K562 (cell line): ENCODE measurements around the gene SNCB. TPM values are rescaled to one million over a fixed set of nuclear protein-coding genes. Genes with fewer than 3 reads are reported as not detected.
A peak's percentile ranks its signal among the peaks of the same experiment; 100 is the strongest.

Source experiments
- CEBPB ChIP-seq: fragments of 450-650 bp; IDR thresholded peaks from 2 replicates; pipeline ENCODE4 v1.6.1; 2016; ENCODE audit warnings: missing genetic modification characterization, missing compliant biosample characterization
- ELF4 ChIP-seq: fragments of 450-650 bp; formaldehyde crosslinking; IDR thresholded peaks from 2 replicates; pipeline ENCODE4 v1.4.0; 2022; ENCODE audit warnings: missing genetic modification characterization
- MAZ ChIP-seq, 2 experiments: fragments of 450-650 bp in 1 of 2; sonication (generic) in 1 of 2; formaldehyde crosslinking; IDR thresholded peaks in 1 of 2; conservative IDR thresholded peaks in 1 of 2; 2 replicates each; pipeline versions ENCODE4 v1.4.0 to v1.5.0; 2020; ENCODE audit warnings: mild to moderate bottlenecking in 1 of 2, missing genetic modification reagents in 1 of 2
- MYNN ChIP-seq, 2 experiments: sonication (generic); formaldehyde crosslinking in 1 of 2; IDR thresholded peaks; 2 replicates each; pipeline versions ENCODE4 v1.5.0 to v1.6.1; 2016 to 2020; ENCODE audit warnings: antibody characterized with exemption in 1 of 2, missing genetic modification reagents in 1 of 2
- NFRKB ChIP-seq: fragments of 450-650 bp; IDR thresholded peaks from 2 replicates; pipeline ENCODE4 v1.6.1; 2016; ENCODE audit warnings: low read depth
- NRF1 ChIP-seq, 2 experiments: fragments of 450-650 bp; IDR thresholded peaks in 1 of 2; conservative IDR thresholded peaks in 1 of 2; 2 replicates each; pipeline ENCODE4 v1.6.1; 2014; ENCODE audit warnings: mild to moderate bottlenecking in 2 of 2
- NUFIP1 ChIP-seq: fragments of 450-650 bp; IDR thresholded peaks from 2 replicates; pipeline ENCODE4 v1.6.1; 2018; ENCODE audit not compliant: partially characterized antibody
- PHTF2 ChIP-seq: fragments of 250-450 bp; sonication (Bioruptor Pico); IDR thresholded peaks from 2 replicates; pipeline ENCODE4 v1.5.0; 2021; ENCODE audit warnings: mild to moderate bottlenecking
- SMARCE1 ChIP-seq: fragments of 450-650 bp; IDR thresholded peaks from 2 replicates; pipeline ENCODE4 v1.7.1; 2016; ENCODE audit warnings: mild to moderate bottlenecking
- TAF7 ChIP-seq: fragments of 450-650 bp; IDR thresholded peaks from 2 replicates; pipeline ENCODE4 v1.6.1; 2016; ENCODE audit warnings: missing genetic modification characterization, missing compliant biosample characterization
- TEAD1 ChIP-seq, 2 experiments: fragments of 450-650 bp in 1 of 2; sonication (generic) in 1 of 2; formaldehyde crosslinking; IDR thresholded peaks; 2 replicates each; pipeline versions ENCODE4 v1.4.0 to v1.8.0; 2020 to 2022; ENCODE audit warnings: mild to moderate bottlenecking in 2 of 2, missing genetic modification reagents in 1 of 2
- XRCC5 ChIP-seq: fragments of 200-400 bp; formaldehyde crosslinking; IDR thresholded peaks from 2 replicates; pipeline ENCODE4 v1.6.1; 2017; ENCODE audit warnings: low read depth, mild to moderate bottlenecking, low read length
- ZBTB33 ChIP-seq: sonication (generic); formaldehyde crosslinking; IDR thresholded peaks from 2 replicates; pipeline ENCODE4 v1.8.1; 2023; ENCODE audit warnings: mild to moderate bottlenecking, missing genetic modification reagents
- ZC3H8 ChIP-seq: fragments of 450-650 bp; IDR thresholded peaks from 2 replicates; pipeline ENCODE4 v1.6.1; 2017
- ZNF143 ChIP-seq: sonication (generic); formaldehyde crosslinking; IDR thresholded peaks from 2 replicates; pipeline ENCODE4 v1.9.0; 2022; ENCODE audit warnings: mild to moderate bottlenecking, missing genetic modification reagents
- ZNF277 ChIP-seq: fragments of 250-450 bp; sonication (Bioruptor Pico); IDR thresholded peaks from 2 replicates; pipeline ENCODE4 v1.8.0; 2022; ENCODE audit warnings: inconsistent platforms, mild to moderate bottlenecking, moderate library complexity, borderline replicate concordance
- ZNF354B ChIP-seq: fragments of 250-450 bp; sonication (Bioruptor Pico); IDR thresholded peaks from 2 replicates; pipeline ENCODE4 v1.4.0; 2020
- ZNF436 ChIP-seq: fragments of 250-450, 450-650 bp; sonication (Bioruptor Pico); formaldehyde crosslinking; IDR thresholded peaks from 2 replicates; pipeline ENCODE4 v1.7.0; 2020; ENCODE audit warnings: mild to moderate bottlenecking
- ZNF668 ChIP-seq: fragments of 250-450 bp; sonication (Bioruptor Pico); IDR thresholded peaks from 2 replicates; pipeline ENCODE4 v1.8.0; 2022; ENCODE audit warnings: mild to moderate bottlenecking, inconsistent platforms
- polyA plus RNA-seq, 8 experiments: library from polyadenylated mRNA; depleted of rRNA in 4 of 8; stranded (reverse) in 5 of 8; unstranded in 3 of 8; fragments of >200 nt; fragmentation: Nextera tagmentation in 2 of 8; fragmentation: Illumina TruSeq in 1 of 8; extraction: Ambion mirVana in 2 of 8; extraction: Trizol in 1 of 8; gene quantifications; 2 replicates each; pipeline versions ENCODE4 v1.2.1 to v1.2.3, GENCODE V29; 2011 to 2014; ENCODE audit warnings: inconsistent platforms in 1 of 8, missing spikeins in 1 of 8
- total RNA-seq, 7 experiments: library from RNA; depleted of rRNA in 6 of 7; stranded (reverse); fragments of >200 nt in 6 of 7; fragmentation: Illumina TruSeq in 2 of 7; extraction: Trizol in 2 of 7; gene quantifications; 2 replicates each; pipeline versions ENCODE4 v1.2.1 to v1.2.3, GENCODE V29; 2011 to 2021; ENCODE audit warnings: low replicate concordance in 1 of 7
- TF ChIP-seq, protein P1 (sequence below), 3 experiments: fragments of 200-800 bp in 1 of 3; sonication (Bioruptor generic) in 1 of 3; sonication (generic) in 1 of 3; formaldehyde crosslinking in 1 of 3; IDR thresholded peaks; 2 replicates each; pipeline versions ENCODE4 v1.6.1 to v1.8.0; 2016 to 2022; ENCODE audit warnings: mild to moderate bottlenecking in 2 of 3, missing compliant biosample characterization in 2 of 3, missing genetic modification characterization in 2 of 3, missing genetic modification reagents in 1 of 3
- TF ChIP-seq, protein P2 (sequence below): fragments of 450-650 bp; IDR thresholded peaks from 2 replicates; pipeline ENCODE4 v1.6.1; 2016; ENCODE audit warnings: antibody characterized with exemption

SNCB gene
- total and polyA plus RNA-seq, 9 of the 15 experiments (the other 6 are each of a cell fraction or from before 2014, with no cell fraction given): not detected

DNA sequence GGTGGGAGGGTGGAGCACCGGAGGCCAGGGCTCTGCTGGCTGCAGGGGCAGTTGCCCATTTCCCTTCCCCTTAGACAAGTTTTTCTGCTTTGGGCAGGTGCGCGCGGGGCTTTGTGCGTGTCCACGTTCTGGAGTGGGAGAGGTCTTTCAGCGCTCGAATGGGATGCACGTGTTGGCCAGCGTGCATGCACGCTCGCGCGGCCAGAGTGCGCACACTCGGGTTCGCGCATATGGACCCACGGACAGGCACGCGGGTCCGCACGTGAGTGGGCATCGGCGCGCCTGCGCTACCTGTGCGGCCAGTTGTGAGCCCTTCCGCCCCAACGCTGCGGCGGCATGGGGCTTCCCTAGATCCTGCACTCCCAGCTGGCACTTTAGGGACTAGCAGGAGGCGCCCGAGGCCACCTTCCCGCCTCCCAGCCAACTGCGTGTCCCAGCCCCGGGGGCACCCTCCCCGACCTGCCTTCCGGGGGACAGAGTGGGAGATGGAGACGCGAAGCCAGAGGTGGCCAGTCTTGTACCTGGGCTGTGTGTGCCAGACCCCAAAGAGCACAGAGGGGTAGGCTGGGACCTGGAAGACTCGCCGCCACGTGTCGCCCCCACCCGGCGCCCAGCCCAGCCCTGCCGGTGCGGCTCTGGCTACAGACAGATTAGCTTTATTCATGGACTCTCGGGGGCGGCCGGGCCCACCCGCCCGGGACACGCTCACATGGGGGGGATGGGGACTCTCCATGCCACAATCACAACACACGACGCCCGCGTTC, 10.6 kb downstream of the SNCB start (continued):
- TF ChIP-seq ZBTB33 (CRISPR knock-in tag) (peak; percentile 77; the same call in 1 of the 2 replicates), ZNF354B (CRISPR knock-in tag) (no peak), ZNF436 (CRISPR knock-in tag) (no peak), ZNF668 (CRISPR knock-in tag) (no peak), NUFIP1 (no peak), MAZ (CRISPR knock-in tag; conservative IDR thresholded peaks at IDR 0.05 in 1 of 2, IDR thresholded peaks at IDR 0.05 in 1 of 2) (peak in 1 of 2 experiments; percentile 4; a peak in 1 of 4 replicates), TEAD1 (CRISPR knock-in tag; IDR thresholded peaks at IDR 0.05) (peak in 1 of 2 experiments; percentile 75; a peak in 2 of 4 replicates), CEBPB (no peak), SMARCE1 (no peak), XRCC5 (no peak), ZNF143 (peak; percentile 24; the same call in 1 of the 2 replicates), ZC3H8 (no peak), TAF7 (tag) (no peak), NFRKB (no peak), MYNN (IDR thresholded peaks at IDR 0.05) (no peak), MYNN (CRISPR knock-in tag; IDR thresholded peaks at IDR 0.05) (no peak), ELF4 (CRISPR knock-in tag) (no peak), NRF1 (conservative IDR thresholded peaks at IDR 0.05 in 1 of 2, IDR thresholded peaks at IDR 0.05 in 1 of 2) (peak; percentile 50; a peak in 2 of 4 replicates), ZNF277 (CRISPR knock-in tag) (no peak), PHTF2 (CRISPR knock-in tag) (no peak)
- TF ChIP-seq, protein P1, sequence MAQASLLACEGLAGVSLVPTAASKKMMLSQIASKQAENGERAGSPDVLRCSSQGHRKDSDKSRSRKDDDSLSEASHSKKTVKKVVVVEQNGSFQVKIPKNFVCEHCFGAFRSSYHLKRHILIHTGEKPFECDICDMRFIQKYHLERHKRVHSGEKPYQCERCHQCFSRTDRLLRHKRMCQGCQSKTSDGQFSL (CRISPR knock-in tag; IDR thresholded peaks at IDR 0.05): 0 out of 2 replicates have a peak, but pooled peaks have one; percentile 50
- TF ChIP-seq, protein P1 (tag; IDR thresholded peaks at IDR 0.05): no peak
- TF ChIP-seq, protein P2, sequence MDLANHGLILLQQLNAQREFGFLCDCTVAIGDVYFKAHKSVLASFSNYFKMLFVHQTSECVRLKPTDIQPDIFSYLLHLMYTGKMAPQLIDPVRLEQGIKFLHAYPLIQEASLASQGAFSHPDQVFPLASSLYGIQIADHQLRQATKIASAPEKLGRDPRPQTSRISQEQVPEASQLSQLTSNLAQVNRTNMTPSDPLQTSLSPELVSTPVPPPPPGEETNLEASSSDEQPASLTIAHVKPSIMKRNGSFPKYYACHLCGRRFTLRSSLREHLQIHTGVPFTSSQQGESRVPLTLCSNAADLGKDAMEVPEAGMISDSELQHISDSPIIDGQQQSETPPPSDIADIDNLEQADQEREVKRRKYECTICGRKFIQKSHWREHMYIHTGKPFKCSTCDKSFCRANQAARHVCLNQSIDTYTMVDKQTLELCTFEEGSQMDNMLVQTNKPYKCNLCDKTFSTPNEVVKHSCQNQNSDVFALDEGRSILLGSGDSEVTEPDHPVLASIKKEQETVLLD: no peak
